Measurements from ENCODE around the gene MORF4L2. TPM values are rescaled to one million over a fixed set of nuclear protein-coding genes. Genes with fewer than 3 reads are reported as not detected.
"Not testable (repeated sequence)": the region's sequence is repeated elsewhere in the genome, so short reads cannot be mapped to it uniquely, and the experiment has no call there.

The MORF4L2 gene
- total RNA-seq, 2 experiments from 2014 or later, result 239 to 257 TPM

DNA sequence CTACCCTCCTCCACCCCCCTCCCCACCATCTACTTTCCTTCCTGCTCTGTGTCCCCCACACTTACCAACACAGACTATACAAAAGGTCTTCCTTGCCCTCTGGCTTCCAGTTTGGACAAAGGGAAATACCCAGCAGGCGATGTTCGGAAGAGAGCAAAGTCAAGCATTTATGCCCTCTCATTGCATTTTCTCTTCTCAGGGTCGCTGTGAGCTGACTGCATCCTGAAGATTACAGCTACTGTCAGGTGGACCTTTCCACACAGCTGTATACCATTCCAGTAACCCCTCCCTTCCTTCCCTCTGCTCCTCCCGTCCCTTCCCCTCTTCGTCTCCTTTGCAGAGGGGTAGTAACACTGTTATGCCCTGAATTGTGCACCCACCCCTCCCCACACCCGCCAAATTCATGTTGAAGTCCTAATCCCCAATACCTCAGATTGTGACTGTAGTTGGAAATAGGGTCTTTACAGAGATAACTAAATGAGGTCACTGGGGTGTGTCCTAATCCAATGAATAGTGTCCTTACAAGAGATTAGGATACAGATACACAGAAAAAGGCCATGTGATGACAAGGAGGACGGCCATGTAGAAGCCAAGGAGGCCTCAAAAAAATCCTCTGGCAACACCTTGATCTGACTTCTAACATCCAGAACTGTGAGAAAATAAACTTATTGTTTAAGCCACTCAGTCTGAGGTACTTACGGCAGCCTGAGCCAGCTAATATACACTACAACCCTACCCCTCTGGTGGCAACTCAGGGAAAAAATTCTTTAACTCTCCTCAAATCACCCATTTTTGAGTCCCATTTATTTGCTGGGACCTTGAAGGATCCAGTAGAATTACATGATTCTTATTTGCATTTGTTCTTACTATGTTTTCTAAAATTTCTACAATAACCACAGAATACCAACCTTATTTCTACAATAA is 11.7 kb downstream of the MORF4L2 start:
- H3K4me3 Mint-ChIP-seq, result no peak overlapping the region
- intact Hi-C loops (cut with DNase I, micrococcal nuclease), result no loop called here
- DNase-seq (no peak), ATAC-seq (no peak)
- H3K9me3 Mint-ChIP-seq (ENCODE audit: low read depth), result no peaks in the 10 kb centered on the region
- ChIA-PET POLR2A (no interaction called here), CTCF (no interaction called here)
- no peaks in the 10 kb centered on the region for H3K27me3 Mint-ChIP-seq
- peaks cover 5% of the 10 kb centered on the region for H3K4me1 Mint-ChIP-seq
- no peak overlapping the region for H3K27ac Mint-ChIP-seq
- H3K36me3 Mint-ChIP-seq (ENCODE audit: low read depth), result peaks cover 34% of the 10 kb centered on the region

DNA sequence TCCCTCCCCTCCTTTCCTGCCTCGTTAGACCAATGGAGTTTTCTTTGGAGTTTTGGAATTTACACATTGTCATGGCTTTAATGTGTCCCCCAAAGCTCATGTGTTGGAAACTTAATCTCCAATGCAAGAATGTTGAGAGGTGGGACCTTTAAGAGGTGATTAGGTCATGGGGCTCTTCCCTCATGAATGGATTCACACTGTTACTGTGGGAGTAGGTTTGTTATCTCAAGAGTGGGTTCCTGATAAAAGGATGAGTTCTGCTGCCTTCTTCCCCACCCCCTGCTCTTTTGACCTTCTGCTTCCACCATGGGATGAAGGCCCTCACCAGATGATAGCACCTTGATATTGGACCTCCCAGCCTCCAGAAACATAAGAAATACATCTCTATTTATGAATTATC is 16.8 kb downstream of the MORF4L2 start:
- H3K36me3 Mint-ChIP-seq (ENCODE audit: low read depth), result no peaks in the 10 kb centered on the region
- H3K4me3 Mint-ChIP-seq, result no peak overlapping the region
- ATAC-seq (no peak), DNase-seq (no peak)
- H3K4me1 Mint-ChIP-seq, result no peaks in the 10 kb centered on the region
- CTCF ChIA-PET, result no interaction called here
- no peak overlapping the region for H3K27ac Mint-ChIP-seq
- intact Hi-C loops (cut with DNase I, micrococcal nuclease), result no loop called here
- POLR2A ChIA-PET, result no interaction called here
- H3K27me3 Mint-ChIP-seq, result no peaks in the 10 kb centered on the region
- no peaks in the 10 kb centered on the region for H3K9me3 Mint-ChIP-seq (ENCODE audit: low read depth)

DNA sequence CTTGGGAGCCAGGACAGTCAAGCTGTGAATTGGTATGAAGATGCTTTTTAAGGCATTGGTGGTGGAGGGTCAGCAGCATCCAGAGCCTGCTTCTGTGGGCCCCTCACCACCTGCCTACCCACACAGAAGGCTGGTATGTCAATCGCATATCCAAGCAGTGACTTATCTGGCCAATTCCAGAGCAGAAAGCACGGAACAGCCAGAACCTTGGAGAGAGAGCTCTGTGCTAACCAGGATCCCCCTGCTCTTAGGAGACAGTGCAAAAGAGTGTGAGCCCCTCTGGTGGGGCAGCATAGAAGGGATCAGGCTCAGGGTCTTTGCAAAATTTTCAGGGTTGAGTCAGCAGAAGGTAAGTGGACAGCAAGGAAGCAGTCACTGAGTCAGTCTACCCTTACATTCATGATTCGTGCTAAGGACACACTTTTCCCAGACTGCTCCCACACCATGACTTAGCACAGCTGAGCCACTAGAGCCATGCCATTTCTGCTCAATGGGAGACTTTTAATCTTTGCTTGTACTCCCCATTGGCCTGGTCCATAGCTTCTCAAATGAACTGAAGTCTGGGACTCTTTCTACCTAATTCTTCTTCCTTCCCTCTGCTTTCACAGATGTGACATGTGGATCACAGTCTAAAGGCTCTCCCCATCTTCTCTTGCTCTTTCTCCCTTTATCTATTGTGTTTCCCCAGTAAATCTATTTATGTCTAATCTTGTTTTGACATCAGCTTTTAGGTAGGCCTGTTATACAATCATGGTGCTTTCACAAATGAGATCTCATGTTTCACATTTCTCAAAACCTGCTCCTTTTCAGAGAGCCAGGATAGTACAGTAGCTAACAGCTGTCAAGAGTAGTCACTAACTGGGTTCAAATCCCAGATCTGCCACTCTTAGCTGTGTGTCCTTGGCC is 20.0 kb downstream of the MORF4L2 start:
- CTCF ChIA-PET, result no interaction called here
- ATAC-seq (no peak), DNase-seq (no peak)
- no peaks in the 10 kb centered on the region for H3K9me3 Mint-ChIP-seq (ENCODE audit: low read depth)
- no peak overlapping the region for H3K27ac Mint-ChIP-seq
- no peak overlapping the region for H3K4me3 Mint-ChIP-seq
- POLR2A ChIA-PET, result interaction anchor here (0.6 kb wide), 1 partner anchor 75 kb away, joined by 6 read pairs; no protein-coding TSS in a partner anchor
- H3K27me3 Mint-ChIP-seq, result peaks cover 4% of the 10 kb centered on the region
- intact Hi-C loops (cut with DNase I, micrococcal nuclease), result no loop called here
- peaks cover 2% of the 10 kb centered on the region for H3K4me1 Mint-ChIP-seq
- H3K36me3 Mint-ChIP-seq (ENCODE audit: low read depth), result no peaks in the 10 kb centered on the region

GRCh38 chrX:103663981-103664762 is 22.3 kb downstream of the MORF4L2 start:
- intact Hi-C loops (cut with DNase I, micrococcal nuclease), result no loop called here
- Mint-ChIP-seq H3K36me3 (ENCODE audit: low read depth) (no peaks in the 10 kb centered on the region), H3K27me3 (peaks cover 4% of the 10 kb centered on the region), H3K4me1 (peaks cover 2% of the 10 kb centered on the region), H3K27ac (no peak overlapping the region), H3K9me3 (ENCODE audit: low read depth) (no peaks in the 10 kb centered on the region), H3K4me3 (no peak overlapping the region)
- DNase-seq, result no peak
- CTCF ChIA-PET, result no interaction called here
- ATAC-seq, result no peak
- POLR2A ChIA-PET, result no interaction called here

GRCh38 chrX:103659460-103659859 is 27.0 kb downstream of the MORF4L2 start:
- H3K36me3 Mint-ChIP-seq (ENCODE audit: low read depth); H3K27me3 Mint-ChIP-seq; intact Hi-C loops (cut with DNase I, micrococcal nuclease); ATAC-seq; H3K9me3 Mint-ChIP-seq (ENCODE audit: low read depth); H3K4me3 Mint-ChIP-seq; CTCF ChIA-PET; H3K4me1 Mint-ChIP-seq; DNase-seq; POLR2A ChIA-PET; H3K27ac Mint-ChIP-seq: not testable (repeated sequence)

- ATAC-seq (no peak), DNase-seq (no peak)
- Mint-ChIP-seq H3K36me3 (ENCODE audit: low read depth) (no peaks in the 10 kb centered on the region), H3K4me3 (no peak overlapping the region), H3K4me1 (peaks cover 6% of the 10 kb centered on the region), H3K27me3 (no peaks in the 10 kb centered on the region), H3K27ac (no peak overlapping the region), H3K9me3 (ENCODE audit: low read depth) (no peaks in the 10 kb centered on the region)
- intact Hi-C loops (cut with DNase I, micrococcal nuclease), result no loop called here
- ChIA-PET POLR2A (no interaction called here), CTCF (no interaction called here)
Measured at GRCh38 chrX:103658681-103659433, 27.6 kb downstream of the MORF4L2 start.

- POLR2A ChIA-PET; H3K36me3 Mint-ChIP-seq (ENCODE audit: low read depth); H3K4me3 Mint-ChIP-seq; DNase-seq; H3K27ac Mint-ChIP-seq; ATAC-seq; H3K4me1 Mint-ChIP-seq; intact Hi-C loops (cut with DNase I, micrococcal nuclease); H3K9me3 Mint-ChIP-seq (ENCODE audit: low read depth); H3K27me3 Mint-ChIP-seq: not testable (repeated sequence)
- CTCF ChIA-PET, result interaction anchor here (0.9 kb wide), 1 partner anchor 123 kb away, joined by 3 read pairs; no protein-coding TSS in a partner anchor
Measured at GRCh38 chrX:103657066-103657465, 29.4 kb downstream of the MORF4L2 start.

DNA sequence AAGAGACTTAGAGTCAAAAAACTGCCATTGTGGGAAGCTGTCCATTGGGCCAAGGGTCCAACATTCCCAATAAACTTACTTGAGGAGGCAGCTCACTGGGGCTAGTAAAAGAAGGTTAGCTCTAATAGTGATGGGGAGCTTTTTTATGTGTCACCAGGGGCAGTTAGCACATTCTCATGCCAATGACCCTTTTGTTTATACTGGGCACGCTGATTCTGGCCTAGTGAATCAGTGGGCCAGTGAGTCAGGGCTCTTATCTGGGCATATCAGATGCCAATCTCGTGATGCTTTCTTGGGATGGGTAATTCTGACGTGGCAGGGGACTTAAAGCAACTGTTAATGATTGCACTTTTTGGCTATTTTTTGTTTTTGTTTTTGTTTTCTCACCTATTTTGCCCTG is 29.9 kb downstream of the MORF4L2 start:
- CTCF ChIA-PET, result interaction anchor here (0.7 kb wide), 1 partner anchor 198 kb away, joined by 3 read pairs; no protein-coding TSS in a partner anchor
- DNase-seq (no peak), ATAC-seq (no peak)
- no peaks in the 10 kb centered on the region for H3K36me3 Mint-ChIP-seq (ENCODE audit: low read depth)
- H3K4me1 Mint-ChIP-seq, result peaks cover 6% of the 10 kb centered on the region
- intact Hi-C loops (cut with DNase I, micrococcal nuclease), result no loop called here
- no peaks in the 10 kb centered on the region for H3K27me3 Mint-ChIP-seq
- no peaks in the 10 kb centered on the region for H3K9me3 Mint-ChIP-seq (ENCODE audit: low read depth)
- POLR2A ChIA-PET, result no interaction called here
- H3K27ac Mint-ChIP-seq, result no peak overlapping the region
- H3K4me3 Mint-ChIP-seq, result no peak overlapping the region

DNA sequence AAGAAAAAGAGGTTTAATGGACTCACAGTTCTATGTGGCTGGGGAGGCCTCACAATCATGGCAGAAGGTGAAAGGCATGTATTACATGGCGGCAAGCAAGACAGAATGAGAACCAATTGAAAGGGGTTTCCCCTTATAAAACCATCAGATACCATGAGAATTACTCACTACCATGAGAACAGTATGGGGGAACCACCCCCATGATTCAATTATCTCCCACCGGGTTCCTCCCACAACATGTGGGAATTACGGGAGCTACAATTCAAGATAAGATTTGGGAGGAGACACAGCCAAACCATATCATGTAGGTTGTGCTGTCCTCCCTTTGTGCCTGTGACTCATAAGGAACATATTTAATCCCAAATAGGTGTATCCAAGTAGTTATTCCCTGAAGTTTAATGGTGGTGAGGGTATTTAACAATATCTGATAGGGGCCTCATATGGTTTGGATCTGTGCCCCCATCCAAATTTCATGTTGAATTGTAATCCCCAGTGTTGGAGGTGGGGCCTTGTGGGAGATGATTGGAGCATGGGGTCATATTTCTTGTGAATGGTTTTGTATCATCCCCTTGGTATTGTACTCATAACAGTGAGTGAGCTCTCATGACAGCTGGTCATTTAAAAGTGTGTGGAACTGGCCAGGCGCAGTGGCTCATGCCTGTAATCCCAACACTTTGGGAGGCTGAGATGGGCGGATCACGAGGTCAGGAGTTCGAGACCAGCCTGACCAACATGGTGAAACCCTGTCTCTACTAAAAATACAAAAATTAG is 31.1 kb downstream of the MORF4L2 start:
- ATAC-seq, H3K4me3 Mint-ChIP-seq: not testable (repeated sequence)

DNA sequence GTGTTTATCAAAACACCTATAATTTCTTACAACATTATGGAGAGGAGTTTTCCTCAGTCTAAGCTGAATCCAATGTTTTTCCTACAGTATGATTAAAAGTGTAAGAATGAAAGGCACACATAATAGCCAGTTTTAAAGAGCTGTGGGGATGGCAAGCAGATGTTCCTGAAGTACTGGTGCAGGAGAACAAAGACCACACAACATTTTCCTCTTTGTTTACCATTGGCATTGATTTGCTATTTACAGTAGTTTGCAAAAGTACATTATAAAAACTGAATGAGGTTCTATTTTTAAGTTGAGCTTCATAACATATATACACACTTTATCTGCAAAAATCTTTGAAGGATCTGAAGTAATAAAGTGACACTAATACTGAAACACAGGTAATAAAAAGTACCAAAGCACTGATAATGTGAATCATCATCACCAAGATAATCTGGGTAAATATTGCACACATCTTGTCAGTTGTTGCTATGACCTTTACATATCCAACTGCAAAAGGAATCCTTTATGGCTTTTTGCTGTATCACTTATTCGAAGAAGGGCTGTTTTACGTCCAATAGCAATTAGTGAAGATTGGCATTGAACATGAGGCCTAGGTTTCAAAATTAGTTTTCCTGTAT is 35.2 kb downstream of the MORF4L2 start:
- DNase-seq (no peak), ATAC-seq (no peak)
- Mint-ChIP-seq H3K4me3 (no peak overlapping the region), H3K4me1 (peaks cover 2% of the 10 kb centered on the region), H3K9me3 (ENCODE audit: low read depth) (no peaks in the 10 kb centered on the region), H3K27ac (no peak overlapping the region), H3K36me3 (ENCODE audit: low read depth) (no peaks in the 10 kb centered on the region), H3K27me3 (no peaks in the 10 kb centered on the region)
- intact Hi-C loops (cut with DNase I, micrococcal nuclease), result no loop called here
- POLR2A ChIA-PET, result no interaction called here
- CTCF ChIA-PET, result no interaction called here

More for the DNA sequence above, 31.1 kb downstream of the MORF4L2 start:
- intact Hi-C loops (cut with DNase I, micrococcal nuclease); POLR2A ChIA-PET; H3K9me3 Mint-ChIP-seq (ENCODE audit: low read depth); H3K4me1 Mint-ChIP-seq; DNase-seq; H3K36me3 Mint-ChIP-seq (ENCODE audit: low read depth); CTCF ChIA-PET; H3K27ac Mint-ChIP-seq; H3K27me3 Mint-ChIP-seq: not testable (repeated sequence)

Measured in activated CD4-positive, alpha-beta T cell treated with anti-CD3 and anti-CD28 coated beads for 36 hours (primary cell).